NCI-H345 treated with DMSO at 0.1 percent for 48 hours (cell line): ENCODE measurements around the gene ASAH2.
A peak's percentile ranks its signal among the peaks of the same experiment; 100 is the strongest.
"Not testable (repeated sequence)": the region's sequence is repeated elsewhere in the genome, so short reads cannot be mapped to it uniquely, and the experiment has no call there.

Experiments
- DNase-seq: peaks from one replicate; lab custom pipeline; 2025; ENCODE audit not compliant: unreplicated experiment; lab: John Stamatoyannopoulos, UW

ASAH2 gene

DNA sequence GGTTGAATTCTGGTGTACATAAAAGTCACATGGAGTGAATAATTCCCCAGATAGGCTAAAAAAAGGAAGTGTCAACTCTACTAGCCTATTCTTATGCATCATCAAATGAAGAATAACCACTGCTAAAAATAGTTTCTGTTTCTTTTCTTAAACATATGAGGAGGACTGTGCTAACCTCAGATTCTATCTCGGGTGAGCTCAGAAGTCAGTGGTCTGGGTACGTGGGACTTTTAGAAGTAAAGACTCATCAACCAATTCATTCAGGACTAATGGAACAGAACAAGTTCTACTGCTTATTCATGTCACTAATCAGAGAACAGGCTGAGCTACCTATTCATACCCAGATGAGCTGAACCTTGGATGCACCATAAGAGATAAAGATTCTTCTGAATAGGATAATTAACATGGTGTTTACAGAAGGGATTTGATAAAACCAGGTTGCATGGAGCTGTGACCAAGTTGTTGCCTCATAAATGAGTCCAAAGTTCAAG is 9.5 kb upstream of the ASAH2 start:
- DNase-seq, result no peak

DNA sequence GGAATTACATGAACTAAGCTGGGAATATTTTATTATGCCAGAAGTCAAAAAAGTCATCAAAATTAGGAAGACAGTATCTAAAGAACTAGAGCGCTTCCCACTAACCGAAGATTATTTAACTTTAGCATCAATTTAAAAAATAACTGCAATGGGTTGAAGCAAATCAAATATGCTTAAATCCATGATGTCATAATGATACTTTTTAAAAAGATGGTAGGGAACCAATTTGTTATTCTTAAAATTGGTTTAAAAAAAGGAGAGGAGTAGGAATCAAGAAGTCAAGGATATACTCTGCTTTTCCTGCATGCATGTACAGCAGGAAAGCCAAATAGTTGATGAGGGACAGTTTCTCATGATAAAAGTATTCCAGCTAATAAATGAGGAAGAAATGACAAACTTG is 3.2 kb upstream of the ASAH2 start:
- no peak for DNase-seq

DNA sequence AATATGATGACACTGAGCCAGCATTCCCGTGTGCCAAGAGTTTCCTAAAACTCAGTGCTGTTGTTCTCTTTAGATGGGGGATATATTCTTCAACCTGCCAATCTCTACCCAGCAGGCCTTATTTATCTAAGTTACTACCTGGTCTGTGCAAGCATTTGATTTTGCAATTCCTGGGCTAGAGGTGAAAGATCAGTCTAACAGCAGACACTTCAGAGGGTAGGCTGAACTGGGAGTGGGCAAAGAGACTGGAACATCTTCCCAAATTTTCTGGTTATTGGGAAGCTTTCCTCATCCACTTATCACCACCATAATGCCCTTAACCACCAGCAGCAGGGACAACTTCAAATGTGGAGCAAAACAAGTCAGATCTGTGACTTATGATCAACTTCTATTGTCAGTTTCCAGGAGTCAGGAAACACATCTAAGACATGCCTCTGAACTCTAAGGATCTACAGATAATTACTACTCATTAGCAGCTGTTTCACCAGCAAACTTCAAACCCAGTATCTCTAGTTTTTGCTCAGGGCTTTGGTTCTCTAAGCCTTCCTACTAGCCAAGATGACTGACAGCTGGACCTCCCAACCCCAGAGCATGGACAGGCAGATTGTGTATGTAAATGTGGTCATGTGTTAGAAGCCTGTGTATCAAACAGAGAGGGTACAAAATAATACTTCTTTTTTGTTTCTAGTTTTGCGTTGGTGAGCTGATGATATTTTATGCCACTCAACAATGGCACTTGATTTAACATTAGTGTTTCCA is 1.0 kb downstream of the ASAH2 start:
- DNase-seq, result no peak

DNA sequence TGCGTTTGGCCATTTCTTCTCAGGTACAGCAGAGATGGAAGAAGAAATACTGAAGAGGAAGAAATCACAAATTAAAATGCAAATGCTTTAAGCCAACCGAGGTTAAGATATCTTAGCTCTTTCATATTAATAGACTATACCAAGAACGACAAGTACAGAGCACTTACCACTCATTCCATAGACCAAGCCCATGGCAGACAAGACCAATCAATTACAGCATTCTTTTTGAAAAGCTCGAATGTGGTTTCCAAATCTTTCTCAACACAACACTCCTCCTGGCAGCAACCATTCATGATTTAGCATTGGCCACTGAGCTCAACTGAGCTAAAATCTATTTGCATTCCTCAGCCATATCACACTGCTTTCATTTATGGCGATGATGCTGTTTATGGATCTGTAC is 2.7 kb downstream of the ASAH2 start:
- no peak for DNase-seq

DNA sequence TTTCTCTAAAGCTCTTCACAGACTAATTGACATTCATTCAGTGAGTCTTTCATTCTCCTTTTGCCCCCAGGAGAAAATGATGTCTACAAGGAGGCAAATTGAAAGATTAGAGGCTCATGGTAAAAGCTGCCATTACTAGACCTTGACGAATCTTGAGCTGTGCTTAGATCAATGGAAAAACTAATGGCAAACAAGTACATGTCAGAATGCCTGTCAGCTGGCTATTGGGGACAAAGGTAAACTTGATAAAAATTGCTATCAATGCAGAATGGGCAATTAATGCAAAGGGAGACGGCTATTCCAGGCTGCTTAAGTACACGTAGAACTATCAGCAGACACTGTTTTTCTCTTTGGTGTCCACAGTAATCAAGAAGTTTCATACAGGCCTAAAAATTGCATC is 3.3 kb downstream of the ASAH2 start:
- no peak for DNase-seq

DNA sequence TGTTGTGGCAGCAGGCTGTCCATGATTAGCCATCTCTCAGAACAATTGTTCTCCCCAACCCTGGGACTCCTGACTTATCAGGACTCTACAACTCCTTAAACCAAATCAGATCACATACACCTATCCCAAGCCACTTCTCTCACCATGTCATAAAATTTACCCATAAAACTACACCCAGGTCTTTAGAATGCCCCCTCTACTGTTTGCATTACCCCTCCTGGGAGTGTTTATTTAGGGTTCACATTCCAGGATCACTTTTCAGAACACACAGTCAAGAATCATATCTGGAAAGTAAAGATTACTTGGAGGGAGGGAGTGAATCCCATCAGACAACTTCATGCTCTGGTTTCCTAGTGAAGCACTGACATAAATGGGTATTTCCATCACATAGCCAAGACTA is 7.1 kb downstream of the ASAH2 start:
- no peak for DNase-seq

DNA sequence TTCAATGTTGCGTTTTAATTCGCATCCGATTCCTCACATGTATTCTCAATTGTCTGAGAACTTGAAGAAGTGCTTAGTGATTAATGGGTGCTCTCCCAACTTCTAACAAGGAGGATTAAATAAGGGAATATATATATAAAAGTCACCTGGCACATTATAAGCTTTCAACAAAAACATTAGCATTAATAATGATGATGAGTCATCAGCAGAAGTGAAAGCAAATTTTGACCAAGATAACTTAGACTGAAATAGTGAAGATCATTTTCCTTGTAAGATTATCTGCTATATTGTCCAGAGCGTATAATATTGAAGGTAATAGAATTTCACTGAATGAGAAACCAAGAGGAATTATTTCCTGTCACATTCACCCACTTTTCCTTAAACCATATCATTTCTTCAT is 8.5 kb downstream of the ASAH2 start:
- DNase-seq, result no peak

DNA sequence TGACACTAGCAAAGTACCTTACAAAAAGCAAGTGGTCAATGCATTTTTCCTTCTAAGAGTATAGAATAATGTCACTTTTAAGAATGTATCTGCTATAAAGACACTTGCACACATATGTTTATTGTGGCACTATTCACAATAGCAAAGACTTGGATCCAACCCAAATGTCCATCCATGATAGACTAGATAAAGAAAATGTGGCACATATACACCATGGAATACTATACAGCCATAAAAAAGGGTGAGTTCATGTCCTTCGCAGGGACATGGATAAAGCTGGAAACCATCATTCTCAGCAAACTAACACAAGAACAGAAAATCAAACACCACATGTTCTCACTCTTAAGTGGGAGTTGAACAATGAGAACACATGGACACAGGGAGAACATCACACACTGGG is 9.8 kb downstream of the ASAH2 start:
- not testable (repeated sequence) for DNase-seq

DNA sequence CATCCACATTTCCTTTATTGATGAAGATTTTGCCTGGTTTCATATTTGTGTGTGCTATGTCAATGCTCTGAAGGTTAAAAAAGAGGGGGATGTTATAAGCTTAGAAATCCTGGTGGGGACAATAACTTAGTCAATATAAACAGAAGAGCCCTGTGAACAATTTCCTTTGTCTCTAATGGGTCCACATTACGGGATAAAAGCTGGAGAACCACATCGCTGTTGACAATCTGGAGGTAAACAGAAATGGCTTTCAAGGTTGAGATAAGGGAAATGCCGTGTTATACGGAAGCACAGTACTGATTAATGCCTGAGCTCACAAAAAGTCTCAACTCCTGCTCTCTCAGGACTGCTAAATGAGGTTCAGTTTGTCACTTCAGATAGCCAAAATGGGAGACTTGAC is 16.8 kb downstream of the ASAH2 start:
- no peak for DNase-seq

DNA sequence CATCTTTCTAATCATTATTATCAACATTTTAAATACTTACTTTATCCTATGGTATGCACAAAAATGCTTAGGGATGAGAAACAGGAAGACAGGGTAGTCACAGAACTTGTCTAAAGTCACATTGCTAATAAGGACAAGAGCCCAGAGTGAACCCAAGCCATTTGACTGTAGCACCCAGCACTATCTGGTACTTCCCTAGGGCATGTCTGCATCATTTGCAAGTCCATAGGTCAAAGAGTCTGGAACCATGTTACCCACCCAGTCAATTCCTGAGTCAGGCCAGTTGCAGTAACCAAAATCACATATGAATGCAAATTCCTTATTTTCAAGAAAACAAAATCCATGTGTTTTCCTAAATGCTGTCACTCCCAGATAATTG is 19.1 kb downstream of the ASAH2 start:
- no peak for DNase-seq

DNA sequence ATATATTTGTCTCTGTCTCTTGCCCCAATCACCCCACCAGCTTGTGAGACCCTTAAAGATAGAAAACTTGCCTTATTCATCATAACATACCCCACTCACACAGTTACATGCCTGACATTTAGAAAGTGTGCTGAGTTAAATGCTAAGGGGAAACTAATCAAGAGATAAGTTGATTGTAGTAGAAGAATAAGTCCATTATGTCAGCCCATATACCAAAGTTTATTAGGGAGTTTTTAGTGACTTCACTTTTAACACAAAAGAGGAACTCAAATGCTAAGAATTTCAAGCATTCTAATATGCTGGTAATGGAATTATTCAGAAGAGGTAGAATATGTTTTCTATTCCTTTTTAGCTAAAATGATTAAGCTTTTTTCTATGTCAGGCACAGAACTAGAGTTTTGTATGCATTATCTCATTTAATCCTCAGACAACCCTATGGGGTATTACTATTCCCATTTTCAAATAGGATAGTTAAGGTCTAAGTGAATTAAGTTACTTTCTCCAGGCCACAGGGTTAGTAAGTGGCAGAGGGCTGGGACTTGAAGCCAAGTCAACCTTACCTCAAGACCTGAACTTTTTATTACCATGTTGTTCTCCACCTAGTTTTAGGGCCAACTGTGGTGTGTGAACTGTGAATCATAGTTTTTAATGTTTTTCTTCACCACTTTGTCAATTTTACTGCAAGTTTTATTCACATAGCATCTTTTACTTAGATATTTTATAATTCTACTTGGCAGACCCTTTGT is 19.6 kb downstream of the ASAH2 start:
- no peak for DNase-seq

DNA sequence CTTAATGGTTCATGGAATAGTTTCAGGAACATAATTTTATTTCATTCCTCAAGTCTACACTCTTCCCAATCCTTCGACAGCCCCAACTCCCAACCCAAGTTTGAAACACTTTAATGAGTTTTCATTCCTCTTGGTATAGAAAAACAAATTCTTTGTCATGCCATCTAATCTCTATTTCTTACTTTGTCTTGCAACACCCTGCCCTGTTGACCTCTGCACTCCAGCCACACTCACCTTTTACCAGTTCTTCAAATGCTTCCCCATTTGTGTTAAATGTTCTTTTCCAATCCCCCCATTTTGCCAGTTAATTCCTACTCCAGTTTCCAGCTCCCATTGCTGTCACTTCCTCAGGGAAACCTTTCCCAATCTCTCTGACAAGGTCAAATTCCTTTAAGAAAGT is 21.9 kb downstream of the ASAH2 start:
- no peak for DNase-seq

DNA sequence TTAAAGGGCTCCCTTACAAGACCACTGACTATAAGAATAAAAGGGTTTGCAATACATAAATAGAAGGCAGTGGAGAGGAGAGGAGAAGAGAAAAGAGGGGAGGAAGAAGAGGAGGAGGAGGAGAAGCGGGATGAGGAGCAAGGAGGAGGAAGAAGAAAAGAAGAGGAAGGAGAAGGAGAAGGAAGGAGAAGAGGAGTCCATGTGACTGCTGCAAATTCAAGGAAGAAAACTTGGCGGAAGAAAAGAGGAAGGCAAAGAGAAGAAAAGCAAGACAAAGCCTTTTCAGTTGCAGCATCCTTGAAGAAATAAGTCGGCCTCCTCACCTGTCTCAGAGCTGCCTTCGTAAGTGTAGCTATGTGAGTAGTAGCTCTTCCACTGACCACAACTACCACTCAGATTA is 22.6 kb downstream of the ASAH2 start:
- DNase-seq, result no peak

DNA sequence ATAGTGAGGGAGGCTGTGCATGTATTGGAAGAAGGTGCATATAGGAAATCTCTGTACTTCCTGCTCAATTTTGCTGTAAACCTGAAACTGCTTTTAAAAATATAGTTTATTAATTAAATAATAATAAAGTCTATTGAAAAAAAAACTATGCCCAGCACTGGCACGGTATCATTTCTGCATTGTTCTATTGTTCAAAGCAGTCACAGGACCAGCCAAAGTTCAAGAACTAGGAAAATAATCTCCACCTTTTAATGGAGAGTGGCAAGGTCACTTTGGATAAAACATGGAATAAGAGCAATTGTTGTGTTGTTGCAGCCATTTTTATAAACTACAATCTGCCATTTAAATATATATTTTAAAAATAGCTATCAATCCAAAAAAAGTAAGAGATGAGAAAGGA is 24.7 kb downstream of the ASAH2 start:
- no peak for DNase-seq

DNA sequence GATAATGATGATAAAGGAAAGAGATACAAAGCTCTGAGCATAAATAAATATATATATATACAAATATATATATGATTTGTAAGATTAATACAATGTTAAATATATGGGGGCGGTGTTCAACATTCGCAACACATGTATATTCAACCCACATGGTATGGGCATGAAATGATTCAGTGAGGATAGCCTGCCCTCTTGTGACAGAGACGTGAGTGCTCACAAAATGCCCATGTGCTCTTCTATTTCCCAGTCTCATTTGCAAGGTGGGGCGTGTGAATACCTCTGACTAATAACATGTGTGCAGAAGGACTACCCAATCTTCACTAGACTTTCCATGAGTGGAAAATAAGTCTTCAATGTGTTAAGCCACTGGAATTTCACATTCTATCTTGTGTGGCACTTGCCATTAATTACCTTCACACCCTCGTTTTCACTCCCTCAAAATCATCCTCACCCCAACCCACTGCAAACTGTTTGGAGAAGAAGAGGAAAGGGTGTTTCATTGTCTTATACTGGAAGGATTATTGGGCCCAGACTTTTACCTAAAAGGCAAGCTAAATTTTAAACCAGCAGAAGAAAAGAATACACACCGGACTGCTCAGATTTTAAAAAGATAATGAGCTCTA is 26.9 kb downstream of the ASAH2 start:
- DNase-seq, result no peak

DNA sequence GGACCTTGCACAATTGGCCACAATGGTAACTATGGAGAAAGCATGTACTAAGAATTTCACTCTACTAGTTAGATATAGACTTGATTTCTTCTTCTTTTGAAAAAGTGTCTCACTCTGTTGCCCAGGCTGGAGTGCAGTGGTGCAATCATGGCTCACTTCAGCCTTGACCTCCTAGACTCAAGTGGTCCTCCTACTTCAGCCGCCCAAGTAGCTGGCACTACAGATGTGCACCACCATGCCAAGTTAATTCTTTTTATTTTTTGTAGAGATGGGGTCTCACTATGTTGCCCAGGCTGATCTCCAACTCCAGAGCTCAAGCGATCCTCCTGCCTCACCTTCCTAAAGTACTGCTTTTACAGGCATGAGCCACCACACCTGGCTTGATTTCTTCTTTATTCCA is 29.1 kb downstream of the ASAH2 start:
- no peak for DNase-seq

DNA sequence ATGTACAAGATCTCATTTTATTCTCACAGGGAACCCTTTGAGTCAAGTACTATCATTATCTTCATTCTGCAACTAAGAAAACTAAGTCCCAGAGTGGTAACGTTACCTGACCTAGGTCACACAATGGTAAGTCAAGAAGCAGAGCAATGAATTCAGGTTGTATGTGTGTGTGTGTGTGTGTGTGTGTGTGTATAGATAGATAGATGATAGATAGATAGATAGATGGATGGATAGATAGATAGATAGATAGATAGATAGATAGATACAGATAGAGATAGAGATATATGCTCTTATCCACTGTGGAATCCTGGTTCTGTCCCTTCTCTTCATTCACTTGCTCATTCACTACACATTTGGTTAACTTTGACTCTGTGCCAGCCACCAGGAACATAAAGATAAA is 29.8 kb downstream of the ASAH2 start:
- no peak for DNase-seq

DNA sequence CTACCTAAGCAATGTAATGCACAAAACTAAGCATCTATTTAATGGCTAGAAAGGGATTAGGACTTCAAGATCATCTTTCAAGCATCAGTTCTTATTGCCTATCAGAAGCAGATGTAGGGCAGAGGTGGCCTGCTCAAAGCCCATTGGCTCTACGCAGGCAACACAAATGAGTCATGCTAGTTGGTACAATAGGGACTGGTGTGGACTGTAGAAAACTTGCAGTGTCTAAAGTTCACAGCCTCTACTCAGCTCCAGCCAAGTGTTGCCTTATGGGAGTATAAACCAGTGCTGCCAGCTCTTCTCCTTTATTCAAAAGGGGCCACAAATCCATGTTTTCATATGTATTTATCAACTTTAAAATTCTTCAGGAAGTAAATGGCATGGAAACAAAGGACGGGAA is 31.7 kb downstream of the ASAH2 start:
- no peak for DNase-seq

DNA sequence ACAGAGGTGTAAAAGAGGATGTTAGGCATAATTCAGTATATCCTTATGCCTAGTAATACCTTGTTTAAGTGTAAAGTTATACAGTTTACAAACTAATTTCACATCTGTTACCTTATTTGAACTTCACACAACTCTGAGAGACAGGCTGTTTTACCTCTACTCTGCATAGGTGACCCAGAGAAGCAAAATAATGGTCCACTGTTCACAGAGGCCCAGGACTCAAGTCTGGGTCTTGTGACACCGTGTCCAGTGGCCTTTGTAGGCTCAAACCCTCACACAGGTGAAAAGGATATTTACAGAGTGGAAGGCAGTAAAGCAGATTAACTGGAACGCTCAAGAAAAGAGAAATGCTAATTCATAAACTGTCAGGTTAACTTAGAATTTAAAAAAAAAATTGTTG is 32.1 kb downstream of the ASAH2 start:
- DNase-seq, result no peak

DNA sequence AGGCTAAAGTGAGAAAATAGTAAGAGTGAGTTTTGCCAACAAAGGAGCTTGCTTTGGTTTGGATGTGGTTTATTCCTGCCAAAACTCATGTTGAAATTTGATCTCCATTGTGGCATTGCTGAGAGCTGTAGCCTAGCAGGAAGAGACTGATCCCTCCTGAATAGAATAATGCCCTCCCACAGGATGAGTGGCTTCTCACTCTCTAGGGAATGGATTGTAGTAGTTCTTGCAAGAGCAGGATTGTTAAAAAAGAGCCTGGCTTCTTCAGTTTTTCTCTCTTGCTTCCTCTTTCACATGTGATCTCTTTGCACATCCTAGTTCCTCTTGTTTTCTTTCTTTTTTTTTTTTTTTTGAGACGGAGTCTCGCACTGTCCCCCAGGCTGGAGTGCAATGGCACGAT is 34.4 kb downstream of the ASAH2 start:
- DNase-seq, result peak; percentile 74

DNA sequence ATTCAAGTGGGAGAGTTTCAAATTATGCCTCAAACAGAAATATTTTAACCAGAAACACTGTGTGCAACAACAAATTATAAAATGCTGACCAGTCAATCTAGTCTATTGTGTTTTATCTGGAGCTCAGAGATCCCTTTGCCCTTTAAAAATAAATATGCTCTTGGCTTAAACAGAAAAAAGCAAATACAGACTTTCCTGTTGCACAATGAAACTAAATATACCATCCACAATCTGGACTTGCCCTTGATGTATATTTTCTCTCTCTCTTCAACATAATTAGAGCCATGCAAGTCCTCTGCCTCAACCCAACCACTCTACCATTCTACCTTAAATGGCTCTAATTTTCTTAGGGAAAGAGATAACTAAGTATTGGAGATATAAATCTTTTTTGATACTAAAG is 34.9 kb downstream of the ASAH2 start:
- DNase-seq, result peak; percentile 48

DNA sequence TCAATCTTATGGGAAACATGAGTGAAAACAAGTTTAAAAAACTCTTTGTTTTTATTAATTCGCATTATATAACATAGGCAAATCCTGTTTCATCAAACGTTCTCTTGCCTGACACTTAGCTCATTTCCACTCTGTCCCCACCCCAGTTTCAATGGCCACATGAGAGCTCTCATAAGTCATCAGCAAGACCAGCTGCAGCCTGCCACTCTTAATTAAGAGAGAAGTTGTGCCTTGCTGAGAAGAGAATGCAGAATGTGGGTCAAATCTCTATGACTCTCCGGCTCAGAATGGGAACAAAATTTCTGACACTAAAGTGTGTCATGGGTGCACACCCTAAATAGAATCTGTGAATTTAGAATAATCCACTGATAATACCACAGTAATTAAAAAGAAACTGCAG is 39.6 kb downstream of the ASAH2 start:
- DNase-seq, result no peak
